Ovary (tissue), 9 donors: Measurements from ENCODE around the gene TP53. TPM values are rescaled to one million over a fixed set of nuclear protein-coding genes. Genes with fewer than 3 reads are reported as not detected.

Experiments
- DNase-seq, 5 donors: peaks; one replicate each; pipeline ENCODE4 v3.0.0-alpha.2; 2019 to 2020
- H3K27ac ChIP-seq, 2 donors: fragments of 200-600 bp; one replicate each; pipeline versions ENCODE4 v1.5.1 to v1.8.0; 2019 to 2022
- H3K27me3 ChIP-seq: fragments of 200-600 bp; one replicate; pipeline ENCODE4 v1.8.0; 2022
- H3K36me3 ChIP-seq: fragments of 200-600 bp; sonication (generic); one replicate; pipeline ENCODE4 v1.5.1; 2019
- H3K4me1 ChIP-seq: one replicate; pipeline ENCODE4 v1.8.1; 2013; ENCODE audit warnings: mild to moderate bottlenecking, moderate library complexity; ENCODE audit not compliant: insufficient read depth
- H3K4me3 ChIP-seq: fragments of 200-600 bp; sonication (generic); one replicate; pipeline ENCODE4 v1.5.1; 2017
- H3K9me3 ChIP-seq, 2 donors: fragments of 200-600 bp in 1 of 2; sonication (generic) in 1 of 2; one replicate each; pipeline versions ENCODE4 v1.5.1 to v1.8.1; 2013 to 2019; ENCODE audit warnings: mild to moderate bottlenecking in 1 of 2, moderate library complexity in 1 of 2
- CTCF ChIP-seq, 3 donors: fragments of 450-650 bp in 2 of 3; fragments of 200-600 bp in 1 of 3; IDR thresholded peaks; one replicate each; pipeline versions ENCODE4 v1.5.1 to v1.8.0; 2016 to 2022; ENCODE audit warnings: antibody characterized with exemption in 3 of 3, mild to moderate bottlenecking in 1 of 3
- EP300 ChIP-seq: sonication (generic); formaldehyde crosslinking; IDR thresholded peaks from one replicate; pipeline ENCODE4 v1.6.1; 2017; ENCODE audit warnings: antibody characterized with exemption
- POLR2A ChIP-seq: fragments of 450-650 bp; IDR thresholded peaks from one replicate; pipeline ENCODE4 v1.6.1; 2017; ENCODE audit warnings: antibody characterized with exemption, mild to moderate bottlenecking, moderate library complexity
- WGBS, 3 donors: extraction: QIAGEN DNeasy Blood & Tissue Kit in 1 of 3; methylation state at CpG; one replicate each; pipeline versions ENCODE4 v1.1.5 to v1.1.7; 2013 to 2017; 5-methylcytosine and 5-hydroxymethylcytosine counted together
- intact Hi-C, 4 donors: fragments of 100-400 bp; cut with DNase I; formaldehyde crosslinking; loops; one replicate each; pipeline versions ENCODE4 v1.11.0 to v1.15.1; 2022 to 2023
- polyA plus RNA-seq, 2 donors: library from polyadenylated mRNA; stranded (reverse); fragments of 200-250 nt in 1 of 2; fragments of 350-450 nt in 1 of 2; fragmentation: Illumina TruSeq in 1 of 2; extraction: RNeasy Lipid Tissue Mini Kit (QIAGEN cat#74804) in 1 of 2; gene quantifications; one replicate each; pipeline ENCODE4 v1.2.3, GENCODE V29; 2013 to 2014
- total RNA-seq, 7 donors: library from RNA; depleted of rRNA in 2 of 7; stranded (reverse); fragments of >200 nt in 2 of 7; fragmentation: NEBNext Ultra II Directional in 3 of 7; extraction: Animal tissue kit (Norgen Biotek cat#: 25700) in 3 of 7; gene quantifications; one replicate each; pipeline versions ENCODE4 v1.1.0 to v1.2.4, GENCODE V29; 2016 to 2023
- donor health status: DM: no; HTN: no; CAD: no; lungs with moderate emphysema.
- donor health status: DM: no; HTN: no; CAD: no.
- donor health status: Bipolar disorder and iron deficiency.
- donor health status: DM: yes; HTN: yes; CAD: no.
- donor health status: DM: no; HTN: no; CAD: no.
- donor health status: DM: yes; HTN: yes; CAD: no.

Gene TP53
- total and polyA plus RNA-seq, 9 donors, result 16.3 to 124 (median 72.6) TPM

DNA sequence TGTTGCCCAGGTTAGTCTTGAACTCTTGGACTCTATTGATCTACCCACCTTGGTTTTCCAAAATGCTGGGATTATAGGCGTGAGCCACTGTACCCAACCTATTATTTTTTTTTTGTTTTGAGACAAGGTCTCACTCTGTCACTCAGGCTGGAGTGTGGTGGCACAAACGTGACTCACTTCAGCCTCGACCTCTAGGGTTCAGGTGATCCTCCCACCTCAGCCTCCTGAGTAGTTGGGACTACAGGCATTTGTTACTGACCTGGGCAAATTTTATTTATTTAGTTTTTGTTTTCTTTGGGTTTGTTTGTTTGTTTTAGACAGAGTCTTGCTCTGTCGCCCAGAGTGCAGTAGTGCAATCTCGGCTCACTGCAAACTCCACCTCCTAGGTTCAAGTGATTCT is 63.6 kb downstream of the TP53 start:
- intact Hi-C loops, result loop anchor here in 1 of 4 donors (10.0 kb wide), 1 partner anchor 211 kb away; the partner anchor contains the start of gene KDM6B
- TF ChIP-seq EP300, result no peak
- no peak for TF ChIP-seq POLR2A
- TF ChIP-seq CTCF (IDR thresholded peaks at IDR 0.05), result no peak
- Histone ChIP-seq H3K27ac (no peak overlapping the region), H3K9me3 (no peaks in the 10 kb centered on the region), H3K27me3 (no peaks in the 10 kb centered on the region), H3K4me1 (peaks cover 4% of the 10 kb centered on the region), H3K4me3 (no peak overlapping the region), H3K36me3 (no peaks in the 10 kb centered on the region)
- no peak for DNase-seq
- WGBS, 3 donors, result 80 to 92% (median 89%) methylated on average over 5 of the region's 5 CpGs

- no peak for DNase-seq
- Histone ChIP-seq H3K4me1 (no peaks in the 10 kb centered on the region), H3K4me3 (no peak overlapping the region), H3K9me3 (no peaks in the 10 kb centered on the region), H3K36me3 (no peaks in the 10 kb centered on the region), H3K27ac (no peak overlapping the region), H3K27me3 (no peaks in the 10 kb centered on the region)
- TF ChIP-seq CTCF (IDR thresholded peaks at IDR 0.05), result no peak
- TF ChIP-seq EP300, result no peak
- 83 to 92% (median 92%) methylated on average over 8 of the region's 8 CpGs for WGBS, 3 donors
- intact Hi-C loops, result loop anchor here in 1 of 4 donors (10.0 kb wide), 1 partner anchor 214 kb away; the partner anchor contains the start of gene KDM6B
Observed at GRCh38 chr17:7620835-7621234, 66.5 kb downstream of the TP53 start.

DNA sequence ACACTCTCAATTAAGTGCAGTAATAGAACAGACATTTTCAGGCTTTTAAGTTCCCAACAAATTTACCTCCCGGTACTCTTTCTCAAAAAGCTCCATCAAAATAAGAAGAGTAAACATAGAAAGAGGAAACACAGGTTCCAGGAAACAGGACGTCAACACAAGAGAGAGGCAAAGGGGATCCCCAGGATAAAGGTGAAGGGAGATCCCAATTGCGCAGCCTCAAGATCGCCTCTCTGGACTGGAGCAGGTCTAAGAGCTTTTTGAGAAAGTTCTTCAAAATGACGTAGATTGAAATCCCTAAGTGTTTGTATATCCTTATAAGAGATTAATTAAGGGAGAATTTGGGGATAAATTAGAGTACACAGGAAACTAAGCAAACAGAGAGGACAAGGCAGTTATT is 68.7 kb downstream of the TP53 start:
- WGBS, 3 donors, result 82 to 86% (median 84%) methylated on average over 5 of the region's 5 CpGs
- H3K27ac ChIP-seq, result no peak overlapping the region
- TF ChIP-seq POLR2A (no peak), CTCF (IDR thresholded peaks at IDR 0.05) (no peak), EP300 (no peak)
- H3K36me3 ChIP-seq, result no peaks in the 10 kb centered on the region
- H3K27me3 ChIP-seq, result no peaks in the 10 kb centered on the region
- H3K4me1 ChIP-seq, result peaks cover 3% of the 10 kb centered on the region
- intact Hi-C loops, result no loop called here
- H3K9me3 ChIP-seq, result no peaks in the 10 kb centered on the region
- no peak for DNase-seq
- no peak overlapping the region for H3K4me3 ChIP-seq

Other genes starting within 250 kb of the TP53 start
- 1 to 10 TPM in 2 of 7 donors, under 1 TPM in 5; 0.10 to 4.2 (median 0.61) TPM for gene FGF11, start 248.0 kb downstream of the TP53 start, total RNA-seq
- gene FGF11, start 248.0 kb downstream of the TP53 start, polyA plus RNA-seq, result 1 to 10 TPM in 1 of 2 donors, under 1 TPM in 1; 0.25 to 5.1 TPM
- gene CHRNB1, start 242.4 kb downstream of the TP53 start, total RNA-seq, result 10 to 100 TPM in 2 of 7 donors, 1 to 10 TPM in 5; 3.2 to 13.5 (median 7.6) TPM
- 1 to 10 TPM; 5.9 to 7.8 TPM for gene CHRNB1, start 242.4 kb downstream of the TP53 start, polyA plus RNA-seq
- gene ZBTB4, start 207.9 kb downstream of the TP53 start, total RNA-seq, result 100 to 1,000 TPM in 3 of 7 donors, 10 to 100 TPM in 4; 39.3 to 123 (median 85.5) TPM
- gene ZBTB4, start 207.9 kb downstream of the TP53 start, polyA plus RNA-seq, result 10 to 100 TPM; 53.8 to 84.5 TPM
- not detected for gene SLC35G6, start 206.0 kb downstream of the TP53 start, total RNA-seq
- gene SLC35G6, start 206.0 kb downstream of the TP53 start, polyA plus RNA-seq, result not detected
- 100 to 1,000 TPM in 2 of 7 donors, 10 to 100 TPM in 5; 39.5 to 110 (median 88.2) TPM for gene POLR2A, start 203.1 kb downstream of the TP53 start, total RNA-seq
- 10 to 100 TPM; 26.7 to 74.5 TPM for gene POLR2A, start 203.1 kb downstream of the TP53 start, polyA plus RNA-seq
- 10 to 100 TPM; 37.3 to 78.3 (median 59.6) TPM for gene TNFSF12, start 138.4 kb downstream of the TP53 start, total RNA-seq
- gene TNFSF12, start 138.4 kb downstream of the TP53 start, polyA plus RNA-seq, result 10 to 100 TPM; 26.6 to 70.1 TPM
- gene TNFSF13, start 128.7 kb downstream of the TP53 start, total RNA-seq, result 10 to 100 TPM; 10.4 to 38.8 (median 21.7) TPM
- 10 to 100 TPM; 16.9 to 33.1 TPM for gene TNFSF13, start 128.7 kb downstream of the TP53 start, polyA plus RNA-seq
- gene SENP3, start 125.6 kb downstream of the TP53 start, total RNA-seq, result 10 to 100 TPM; 31.2 to 44.2 (median 42.1) TPM
- gene SENP3, start 125.6 kb downstream of the TP53 start, polyA plus RNA-seq, result 100 to 1,000 TPM in 1 of 2 donors, 10 to 100 TPM in 1; 45.6 to 104 TPM
- gene CD68, start 107.9 kb downstream of the TP53 start, total RNA-seq, result 10 to 100 TPM in 5 of 7 donors, 1 to 10 TPM in 2; 5.2 to 72.0 (median 14.8) TPM
- gene CD68, start 107.9 kb downstream of the TP53 start, polyA plus RNA-seq, result 100 to 1,000 TPM in 1 of 2 donors, 10 to 100 TPM in 1; 22.2 to 132 TPM
- 10 to 100 TPM; 13.0 to 60.1 (median 19.6) TPM for gene MPDU1, start 103.6 kb downstream of the TP53 start, total RNA-seq
- 10 to 100 TPM; 26.2 to 87.9 TPM for gene MPDU1, start 103.6 kb downstream of the TP53 start, polyA plus RNA-seq
- 10 to 100 TPM in 3 of 7 donors, 1 to 10 TPM in 4; 5.0 to 17.3 (median 9.6) TPM for gene SOX15, start 97.4 kb downstream of the TP53 start, total RNA-seq
- 10 to 100 TPM in 1 of 2 donors, 1 to 10 TPM in 1; 2.7 to 15.8 TPM for gene SOX15, start 97.4 kb downstream of the TP53 start, polyA plus RNA-seq
- gene FXR2, start 72.6 kb downstream of the TP53 start, total RNA-seq, result 10 to 100 TPM; 13.8 to 32.3 (median 24.2) TPM
- 10 to 100 TPM; 26.6 to 36.1 TPM for gene FXR2, start 72.6 kb downstream of the TP53 start, polyA plus RNA-seq
- 100 to 1,000 TPM in 6 of 7 donors, 10 to 100 TPM in 1; 89.5 to 195 (median 145) TPM for gene SAT2, start 59.7 kb downstream of the TP53 start, total RNA-seq
- gene SAT2, start 59.7 kb downstream of the TP53 start, polyA plus RNA-seq, result 100 to 1,000 TPM; 133 to 235 TPM
- 1 to 10 TPM in 4 of 7 donors, under 1 TPM in 3; 0.69 to 1.3 (median 1.1) TPM for gene SHBG, start 57.4 kb downstream of the TP53 start, total RNA-seq
- gene SHBG, start 57.4 kb downstream of the TP53 start, polyA plus RNA-seq, result under 1 TPM; 0.63 to 0.67 TPM
- gene ATP1B2, start 36.6 kb downstream of the TP53 start, total RNA-seq, result 10 to 100 TPM in 5 of 7 donors, 1 to 10 TPM in 2; 3.6 to 74.5 (median 34.1) TPM
- 10 to 100 TPM; 15.3 to 35.1 TPM for gene ATP1B2, start 36.6 kb downstream of the TP53 start, polyA plus RNA-seq
- gene WRAP53, start 987 bp upstream of the TP53 start, total RNA-seq, result 10 to 100 TPM in 1 of 7 donors, 1 to 10 TPM in 6; 1.1 to 10.1 (median 6.9) TPM
- gene WRAP53, start 987 bp upstream of the TP53 start, polyA plus RNA-seq, result 1 to 10 TPM; 4.3 to 6.1 TPM
- 10 to 100 TPM in 1 of 7 donors, 1 to 10 TPM in 6; 1.6 to 11.7 (median 3.3) TPM for gene EFNB3, start 17.7 kb upstream of the TP53 start, total RNA-seq
- 1 to 10 TPM; 5.1 to 5.9 TPM for gene EFNB3, start 17.7 kb upstream of the TP53 start, polyA plus RNA-seq
- 10 to 100 TPM in 1 of 7 donors, 1 to 10 TPM in 5, under 1 TPM in 1; 0.88 to 10.3 (median 2.7) TPM for gene DNAH2, start 30.3 kb upstream of the TP53 start, total RNA-seq
- 1 to 10 TPM; 1.0 to 2.5 TPM for gene DNAH2, start 30.3 kb upstream of the TP53 start, polyA plus RNA-seq
- gene KDM6B, start 146.7 kb upstream of the TP53 start, total RNA-seq, result 10 to 100 TPM; 13.7 to 80.8 (median 71.9) TPM
- 10 to 100 TPM in 1 of 2 donors, 1 to 10 TPM in 1; 9.1 to 36.9 TPM for gene KDM6B, start 146.7 kb upstream of the TP53 start, polyA plus RNA-seq
- 10 to 100 TPM in 3 of 7 donors, 1 to 10 TPM in 4; 2.1 to 11.9 (median 8.2) TPM for gene TMEM88, start 167.6 kb upstream of the TP53 start, total RNA-seq
- 10 to 100 TPM in 1 of 2 donors, 1 to 10 TPM in 1; 5.5 to 17.8 TPM for gene TMEM88, start 167.6 kb upstream of the TP53 start, polyA plus RNA-seq
- 10 to 100 TPM; 46.4 to 82.8 (median 54.6) TPM for gene NAA38, start 170.1 kb upstream of the TP53 start, total RNA-seq
- gene NAA38, start 170.1 kb upstream of the TP53 start, polyA plus RNA-seq, result 10 to 100 TPM in 1 of 2 donors, 1 to 10 TPM in 1; 4.6 to 59.1 TPM
- 10 to 100 TPM in 6 of 7 donors, 1 to 10 TPM in 1; 7.0 to 18.8 (median 16.1) TPM for gene CYB5D1, start 170.5 kb upstream of the TP53 start, total RNA-seq
- gene CYB5D1, start 170.5 kb upstream of the TP53 start, polyA plus RNA-seq, result 10 to 100 TPM; 10.8 to 22.2 TPM
- 100 to 1,000 TPM in 4 of 7 donors, 10 to 100 TPM in 3; 65.7 to 145 (median 114) TPM for gene CHD3, start 201.3 kb upstream of the TP53 start, total RNA-seq
- gene CHD3, start 201.3 kb upstream of the TP53 start, polyA plus RNA-seq, result 100 to 1,000 TPM in 1 of 2 donors, 10 to 100 TPM in 1; 87.2 to 100 TPM
- gene RNF227, start 228.8 kb upstream of the TP53 start, total RNA-seq, result 10 to 100 TPM in 1 of 7 donors, 1 to 10 TPM in 6; 2.7 to 16.5 (median 5.2) TPM
- gene RNF227, start 228.8 kb upstream of the TP53 start, polyA plus RNA-seq, result 1 to 10 TPM; 4.3 to 8.6 TPM
- 1 to 10 TPM in 5 of 7 donors, under 1 TPM in 2; 0.48 to 5.9 (median 2.2) TPM for gene KCNAB3, start 242.4 kb upstream of the TP53 start, total RNA-seq
- gene KCNAB3, start 242.4 kb upstream of the TP53 start, polyA plus RNA-seq, result 1 to 10 TPM; 1.9 to 3.9 TPM
- 10 to 100 TPM; 27.5 to 94.3 (median 74.0) TPM for gene TRAPPC1, start 244.5 kb upstream of the TP53 start, total RNA-seq
- gene TRAPPC1, start 244.5 kb upstream of the TP53 start, polyA plus RNA-seq, result 100 to 1,000 TPM in 1 of 2 donors, 10 to 100 TPM in 1; 77.5 to 238 TPM
- gene CNTROB, start 244.7 kb upstream of the TP53 start, total RNA-seq, result 10 to 100 TPM; 15.0 to 27.3 (median 25.9) TPM
- 10 to 100 TPM; 24.3 to 25.3 TPM for gene CNTROB, start 244.7 kb upstream of the TP53 start, polyA plus RNA-seq